OCI-LY7 (cell line): ENCODE data around the gene PRODH2. TPM values are rescaled to one million over a fixed set of nuclear protein-coding genes. Genes with fewer than 3 reads are reported as not detected.

Experiments used
- BruUV-seq: library from RNA; stranded (reverse); fragments of 400-500 nt; replicated peaks from 2 replicates; lab custom pipeline; 2021; lab: Mats Ljungman, UMichigan
- CTCF ChIA-PET: fragments of 300-600 bp; sonication (Branson Sonifier 250); formaldehyde crosslinking; loops from one replicate; lab custom pipeline; 2022; ENCODE audit warnings: antibody characterized with exemption; ENCODE audit not compliant: unreplicated experiment; lab: Charles Lee
- POLR2A ChIA-PET: fragments of 300-600 bp; sonication (Branson Sonifier 250); formaldehyde crosslinking; loops from one replicate; lab custom pipeline; 2022; ENCODE audit warnings: antibody characterized with exemption; lab: Charles Lee
- DNase-seq: peaks from one replicate; pipeline ENCODE4 v3.0.0-alpha.2; 2015; ENCODE audit warnings: low spot score
- H2AFZ ChIP-seq: fragments of 200-600 bp; sonication (generic), shearing (Covaris generic); 2 replicates; pipeline ENCODE4 v1.6.1; 2014; ENCODE audit warnings: mild to moderate bottlenecking, antibody characterized with exemption, low read length, moderate library complexity
- H3K27ac ChIP-seq: fragments of 200-600 bp; sonication (generic); 2 replicates; pipeline ENCODE4 v1.5.1; 2014; ENCODE audit warnings: mixed run types, low read depth, mild to moderate bottlenecking, moderate library complexity, low read length, inconsistent platforms; ENCODE audit not compliant: poor library complexity, severe bottlenecking
- H3K36me3 ChIP-seq: fragments of 200-600 bp; sonication (generic); 2 replicates; pipeline ENCODE4 v1.6.1; 2014; ENCODE audit warnings: mild to moderate bottlenecking, antibody characterized with exemption, low read length, moderate library complexity, mixed read lengths; ENCODE audit not compliant: insufficient read depth
- H3K4me1 ChIP-seq: fragments of 200-600 bp; sonication (generic); 2 replicates; pipeline ENCODE4 v1.5.1; 2014; ENCODE audit warnings: mild to moderate bottlenecking, low read length; ENCODE audit not compliant: insufficient read depth, poor library complexity, severe bottlenecking
- H3K4me2 ChIP-seq: fragments of 200-600 bp; sonication (generic); 2 replicates; pipeline ENCODE4 v1.6.1; 2014; ENCODE audit warnings: mild to moderate bottlenecking, low read length
- H3K4me3 ChIP-seq: fragments of 200-600 bp; sonication (generic); 2 replicates; pipeline ENCODE4 v1.5.1; 2014; ENCODE audit warnings: mild to moderate bottlenecking, low read depth, low read length; ENCODE audit not compliant: poor library complexity, severe bottlenecking
- H3K79me2 ChIP-seq: fragments of 200-600 bp; sonication (generic); 2 replicates; pipeline ENCODE4 v1.6.1; 2016; ENCODE audit warnings: low read depth, mild to moderate bottlenecking, low read length, moderate library complexity, mixed read lengths; ENCODE audit not compliant: insufficient read depth
- H3K9me2 ChIP-seq: fragments of 200-600 bp; sonication (generic); 2 replicates; pipeline ENCODE4 v1.6.1; 2016; ENCODE audit warnings: mild to moderate bottlenecking, low read length, mixed read lengths; ENCODE audit not compliant: insufficient read depth
- H3K9me3 ChIP-seq: fragments of 200-600 bp; sonication (generic); 2 replicates; pipeline ENCODE4 v1.6.1; 2014; ENCODE audit warnings: mild to moderate bottlenecking, mixed run types, low read length, mixed read lengths
- H4K20me1 ChIP-seq: fragments of 200-600 bp; sonication (generic); 2 replicates; pipeline ENCODE4 v1.6.1; 2014; ENCODE audit warnings: mild to moderate bottlenecking, antibody characterized with exemption, low read length, moderate library complexity, mixed read lengths; ENCODE audit not compliant: insufficient read depth
- CTCF ChIP-seq: fragments of 200-600 bp; sonication (generic); conservative IDR thresholded peaks from 2 replicates; pipeline ENCODE4 v1.5.1; 2014; ENCODE audit warnings: mild to moderate bottlenecking, antibody characterized with exemption, low read length, moderate library complexity, mixed read lengths
- EZH2phosphoT487 ChIP-seq: fragments of 200-600 bp; sonication (generic); IDR thresholded peaks from 2 replicates; pipeline ENCODE4 v1.6.1; 2018; ENCODE audit warnings: low read depth, borderline replicate concordance, mild to moderate bottlenecking, mixed run types, antibody characterized with exemption, low read length, moderate library complexity, mixed read lengths
- intact Hi-C: fragments of 100-400 bp; cut with micrococcal nuclease; formaldehyde crosslinking; loops from one replicate; pipeline ENCODE4 v1.10.0; 2022; ENCODE audit not compliant: unreplicated experiment
- total RNA-seq, 2 experiments: library from RNA; depleted of rRNA in 1 of 2; stranded (reverse); fragments of >200 nt in 1 of 2; shearing (Covaris generic) in 1 of 2; gene quantifications; 2 replicates each; pipeline ENCODE4 v1.2.3, GENCODE V29; 2014 to 2022

Gene PRODH2
- total RNA-seq, 2 experiments from 2014 or later: not detected

DNA sequence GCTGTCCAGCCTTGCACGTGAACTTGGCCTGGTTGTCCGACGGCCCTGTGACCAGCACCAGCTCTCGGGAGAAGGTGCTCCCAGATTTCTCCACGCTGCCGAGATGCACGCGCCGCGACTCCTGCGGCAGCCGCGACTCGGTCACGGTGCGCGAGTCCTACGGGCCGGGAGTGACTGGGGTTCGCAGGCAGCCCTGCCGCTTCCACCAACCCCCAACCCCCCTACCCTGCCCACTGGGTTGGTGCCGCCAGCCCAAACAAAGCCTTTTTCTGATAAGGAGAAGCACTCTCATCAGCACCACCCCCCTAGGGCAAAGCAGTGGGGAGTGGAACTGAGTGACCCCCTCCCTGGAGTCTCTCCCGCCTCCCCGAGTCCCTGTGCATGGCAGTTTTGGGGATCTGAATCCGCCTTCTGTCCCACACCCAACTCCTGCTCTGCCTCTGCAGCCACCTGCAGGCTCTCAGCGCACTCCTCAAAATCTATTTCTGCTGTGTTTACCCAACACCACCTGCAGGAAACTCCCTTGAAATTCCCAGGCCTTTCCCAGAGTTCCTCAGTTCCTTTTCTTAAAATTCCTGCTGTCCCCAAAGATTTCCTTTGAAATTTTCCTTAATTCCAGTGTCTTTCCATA, 33.5 kb upstream of the PRODH2 start:
- no peaks in the 10 kb centered on the region for H3K9me2 ChIP-seq
- no peak overlapping the region for H3K27ac ChIP-seq
- H3K4me3 ChIP-seq: no peak overlapping the region
- H4K20me1 ChIP-seq: no peaks in the 10 kb centered on the region
- no peaks in the 10 kb centered on the region for H3K36me3 ChIP-seq
- DNase-seq: no peak
- no peaks in the 10 kb centered on the region for H3K79me2 ChIP-seq
- intact Hi-C loops: no loop called here
- CTCF ChIA-PET: no interaction called here
- H3K9me3 ChIP-seq: no peaks in the 10 kb centered on the region
- H2AFZ ChIP-seq: no peak overlapping the region
- no peak for TF ChIP-seq CTCF
- TF ChIP-seq EZH2phosphoT487: no peak
- POLR2A ChIA-PET: no interaction called here
- no TSS peak for BruUV-seq
- H3K4me2 ChIP-seq: no peak overlapping the region
- no peaks in the 10 kb centered on the region for H3K4me1 ChIP-seq

DNA sequence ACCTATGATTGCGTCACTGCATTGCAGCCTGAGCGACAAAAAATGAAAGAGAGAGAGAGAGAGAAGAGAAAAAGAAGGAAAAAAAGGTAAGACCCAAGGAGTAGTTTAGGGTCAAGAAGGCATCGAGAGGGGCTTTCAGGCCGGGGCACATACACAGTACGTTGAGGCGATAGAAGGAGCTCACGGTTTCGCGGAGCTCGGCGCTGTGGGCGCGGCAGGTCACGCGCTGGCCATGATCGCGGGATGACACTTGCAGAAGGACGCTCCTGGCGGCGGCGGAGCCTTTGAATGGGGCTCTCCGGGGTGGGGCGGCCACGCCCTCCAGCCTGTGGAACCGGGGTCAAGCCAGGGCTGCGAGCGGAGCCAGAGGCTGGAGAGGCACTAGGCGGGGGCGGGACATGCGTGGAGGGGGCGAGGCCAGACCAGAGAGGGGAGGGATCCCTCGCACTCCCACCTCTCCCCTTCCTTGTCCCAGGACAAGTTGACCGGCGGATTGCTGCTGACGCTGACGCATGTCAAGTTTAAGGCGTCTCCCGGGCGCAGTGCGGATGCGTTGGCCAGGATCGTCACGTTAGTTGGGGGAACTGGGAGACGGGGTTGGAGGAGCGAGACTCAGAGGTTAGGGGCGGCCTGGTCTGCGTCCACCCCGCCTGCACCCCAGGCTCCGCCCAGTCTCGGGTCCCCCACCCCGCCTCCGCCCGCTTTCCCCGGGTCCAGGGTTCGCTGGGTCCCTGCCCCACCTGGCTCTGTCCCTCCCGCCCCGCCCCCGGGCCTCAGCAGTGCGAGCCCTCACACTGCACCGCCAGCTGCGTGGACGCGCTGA, 32.8 kb upstream of the PRODH2 start:
- Histone ChIP-seq H4K20me1 (no peaks in the 10 kb centered on the region), H3K4me3 (no peak overlapping the region), H3K27ac (no peak overlapping the region), H3K4me1 (no peaks in the 10 kb centered on the region), H3K79me2 (no peaks in the 10 kb centered on the region), H3K4me2 (no peak overlapping the region), H3K9me2 (no peaks in the 10 kb centered on the region), H2AFZ (no peak overlapping the region), H3K9me3 (no peaks in the 10 kb centered on the region), H3K36me3 (no peaks in the 10 kb centered on the region)
- TF ChIP-seq CTCF (no peak), EZH2phosphoT487 (no peak)
- ChIA-PET POLR2A (interaction anchor here (0.5 kb wide), 1 partner anchor 218 kb away, joined by 4 read pairs; no protein-coding TSS in a partner anchor), CTCF (no interaction called here)
- DNase-seq: no peak
- BruUV-seq: no TSS peak
- intact Hi-C loops: no loop called here
